Gastrocnemius medialis (tissue), 4 donors: ENCODE results near the gene IDI1. TPM values are rescaled to one million over a fixed set of nuclear protein-coding genes. Genes with fewer than 3 reads are reported as not detected.

Experiments used
- ATAC-seq, 2 donors: fragments of 150-250 bp; one replicate each; pipeline ENCODE4 v1.9.1; 2016
- DNase-seq, 2 donors: peaks; one replicate each; pipeline ENCODE4 v3.0.0-alpha.2; 2019
- H3K27ac ChIP-seq, 4 donors: fragments of 200-600 bp; sonication (generic); 1 replicate in 1 of 4; 2 replicates in 3 of 4; pipeline ENCODE4 v1.5.1; 2016 to 2018; ENCODE audit warnings: mild to moderate bottlenecking in 2 of 4, moderate library complexity in 1 of 4
- H3K27me3 ChIP-seq, 3 donors: fragments of 200-600 bp; sonication (generic) in 2 of 3; 1 replicate in 1 of 3; 2 replicates in 2 of 3; pipeline versions ENCODE4 v1.5.1 to v1.6.0; 2016 to 2019; ENCODE audit warnings: mild to moderate bottlenecking in 1 of 3, moderate library complexity in 1 of 3
- H3K36me3 ChIP-seq, 2 donors: fragments of 200-600 bp; sonication (generic) in 1 of 2; one replicate each; pipeline ENCODE4 v1.5.1; 2017 to 2018
- H3K4me1 ChIP-seq, 2 donors: fragments of 200-600 bp; sonication (generic) in 1 of 2; one replicate each; pipeline ENCODE4 v1.5.1; 2016 to 2017; ENCODE audit warnings: mild to moderate bottlenecking in 2 of 2
- H3K4me3 ChIP-seq, 4 donors: fragments of 200-600 bp; sonication (generic) in 3 of 4; 1 replicate in 1 of 4; 2 replicates in 3 of 4; pipeline ENCODE4 v1.5.1; 2016 to 2019; ENCODE audit warnings: mild to moderate bottlenecking in 2 of 4
- H3K9me3 ChIP-seq, 3 donors: fragments of 200-600 bp; sonication (generic) in 2 of 3; 1 replicate in 1 of 3; 2 replicates in 2 of 3; pipeline ENCODE4 v1.5.1; 2016 to 2019
- CTCF ChIP-seq, 5 experiments: fragments of 450-650 bp in 3 of 5; fragments of 200-600 bp in 2 of 5; sonication (generic) in 2 of 5; IDR thresholded peaks in 4 of 5; conservative IDR thresholded peaks in 1 of 5; 1 replicate in 4 of 5; 2 replicates in 1 of 5; pipeline ENCODE4 v1.5.1; 2016 to 2019; ENCODE audit warnings: antibody characterized with exemption in 5 of 5, mild to moderate bottlenecking in 3 of 5, moderate library complexity in 3 of 5
- POLR2A ChIP-seq, 2 donors: fragments of 450-650 bp; IDR thresholded peaks; one replicate each; pipeline ENCODE4 v1.6.1; 2017; ENCODE audit warnings: antibody characterized with exemption in 2 of 2, mild to moderate bottlenecking in 2 of 2, moderate library complexity in 2 of 2
- in situ Hi-C, 4 donors: fragments of 200-750 bp; cut with MboI; loops; one replicate each; pipeline versions ENCODE4 v1.15.0 to v1.8.0; 2017; ENCODE audit warnings: low sequenced_read_pairs in 4 of 4
- intact Hi-C: fragments of 100-400 bp; cut with DNase I; formaldehyde crosslinking; loops from one replicate; pipeline ENCODE4 v1.15.1; 2023; ENCODE audit warnings: low total_unique reads
- total RNA-seq, 4 donors: library from RNA; depleted of rRNA; stranded (reverse); fragments of >200 nt; gene quantifications; one replicate each; pipeline versions ENCODE4 v1.1.0 to v1.2.3, GENCODE V29; 2016

IDI1 gene
- total RNA-seq, 4 donors from 2014 or later = 48.3 to 66.8 (median 66.5) TPM

- in situ Hi-C loops (no loop called here), intact Hi-C loops (no loop called here)
- DNase-seq (no peak), ATAC-seq (no peak)
- no peaks in the 10 kb centered on the region for H3K9me3 ChIP-seq
- H3K4me3 ChIP-seq = no peak overlapping the region
- no peak for TF ChIP-seq POLR2A (IDR thresholded peaks at IDR 0.05)
- no peak for TF ChIP-seq CTCF (IDR thresholded peaks at IDR 0.05 in 4 of 5, conservative IDR thresholded peaks at IDR 0.05 in 1 of 5)
- peaks cover 0 to 69% of the 10 kb centered on the region in 2 donors for H3K36me3 ChIP-seq
- no peaks in the 10 kb centered on the region for H3K27me3 ChIP-seq
- no peak overlapping the region for H3K27ac ChIP-seq
- H3K4me1 ChIP-seq = peaks cover 2 to 3% of the 10 kb centered on the region in 2 donors
These were observed 53.9 kb downstream of the IDI1 start for GRCh38 chr10:994836-995558.

GRCh38 chr10:992871-993270, 56.0 kb downstream of the IDI1 start:
- Histone ChIP-seq H3K27ac (peak overlapping the region; percentile 30 to 68 (median 61)), H3K27me3 (no peaks in the 10 kb centered on the region), H3K9me3 (no peaks in the 10 kb centered on the region), H3K4me3 (no peak overlapping the region), H3K36me3 (peaks cover 0 to 49% of the 10 kb centered on the region in 2 donors), H3K4me1 (peaks cover 13 to 14% of the 10 kb centered on the region in 2 donors)
- ATAC-seq (peak in 1 of 2 donors; percentile 43), DNase-seq (no peak)
- in situ Hi-C loops (no loop called here), intact Hi-C loops (no loop called here)
- TF ChIP-seq POLR2A (IDR thresholded peaks at IDR 0.05) (no peak), CTCF (IDR thresholded peaks at IDR 0.05 in 4 of 5, conservative IDR thresholded peaks at IDR 0.05 in 1 of 5) (no peak)

GRCh38 chr10:992467-992866, 56.5 kb downstream of the IDI1 start:
- peak overlapping the region; percentile 2 to 68 (median 61) for H3K27ac ChIP-seq
- TF ChIP-seq POLR2A (IDR thresholded peaks at IDR 0.05) (no peak), CTCF (IDR thresholded peaks at IDR 0.05 in 4 of 5, conservative IDR thresholded peaks at IDR 0.05 in 1 of 5) (no peak)
- no peak overlapping the region for H3K4me3 ChIP-seq
- peaks cover 15 to 16% of the 10 kb centered on the region in 2 donors for H3K4me1 ChIP-seq
- in situ Hi-C loops = no loop called here
- intact Hi-C loops = no loop called here
- H3K36me3 ChIP-seq = peaks cover 0 to 45% of the 10 kb centered on the region in 2 donors
- ATAC-seq = no peak
- H3K9me3 ChIP-seq = no peaks in the 10 kb centered on the region
- no peak for DNase-seq
- no peaks in the 10 kb centered on the region for H3K27me3 ChIP-seq

GRCh38 chr10:990808-991207, 58.1 kb downstream of the IDI1 start:
- Histone ChIP-seq H3K4me3 (no peak overlapping the region), H3K27ac (no peak overlapping the region), H3K9me3 (no peaks in the 10 kb centered on the region), H3K4me1 (peaks cover 22 to 25% of the 10 kb centered on the region in 2 donors), H3K36me3 (peaks cover 0 to 29% of the 10 kb centered on the region in 2 donors), H3K27me3 (no peaks in the 10 kb centered on the region)
- intact Hi-C loops = no loop called here
- no peak for TF ChIP-seq POLR2A (IDR thresholded peaks at IDR 0.05)
- TF ChIP-seq CTCF (IDR thresholded peaks at IDR 0.05 in 4 of 5, conservative IDR thresholded peaks at IDR 0.05 in 1 of 5) = no peak
- in situ Hi-C loops = no loop called here
- DNase-seq (no peak), ATAC-seq (no peak)

Other genes starting within 250 kb of the IDI1 start
- 10 to 100 TPM; 29.7 to 45.6 (median 40.0) TPM for gene LARP4B, start 117.4 kb downstream of the IDI1 start, total RNA-seq
- 10 to 100 TPM; 34.7 to 51.5 (median 38.5) TPM for gene GTPBP4, start 60.7 kb downstream of the IDI1 start, total RNA-seq
- gene IDI2, start 23.3 kb downstream of the IDI1 start, total RNA-seq = 100 to 1,000 TPM in 2 of 4 donors, 10 to 100 TPM in 2; 43.7 to 204 (median 86.7) TPM
- gene WDR37, start 7.3 kb upstream of the IDI1 start, total RNA-seq = 10 to 100 TPM; 18.4 to 26.2 (median 23.2) TPM